CD4-positive, alpha-beta T cell treated with Interleukin-12 subunit alpha and Interleukin-12 subunit beta, for 1 hour (primary cell): Measurements from ENCODE around the gene PLTP.
"Not testable (repeated sequence)": the region's sequence is repeated elsewhere in the genome, so short reads cannot be mapped to it uniquely, and the experiment has no call there.

ENCODE experiments used
- DNase-seq: peaks from one replicate; pipeline ENCODE4 v3.0.0-alpha.2; 2020

The PLTP gene

GRCh38 chr20:45896641-45897161, 15.3 kb downstream of the PLTP start:
- no peak for DNase-seq

GRCh38 chr20:45894797-45895196, 17.2 kb downstream of the PLTP start:
- no peak for DNase-seq

DNA sequence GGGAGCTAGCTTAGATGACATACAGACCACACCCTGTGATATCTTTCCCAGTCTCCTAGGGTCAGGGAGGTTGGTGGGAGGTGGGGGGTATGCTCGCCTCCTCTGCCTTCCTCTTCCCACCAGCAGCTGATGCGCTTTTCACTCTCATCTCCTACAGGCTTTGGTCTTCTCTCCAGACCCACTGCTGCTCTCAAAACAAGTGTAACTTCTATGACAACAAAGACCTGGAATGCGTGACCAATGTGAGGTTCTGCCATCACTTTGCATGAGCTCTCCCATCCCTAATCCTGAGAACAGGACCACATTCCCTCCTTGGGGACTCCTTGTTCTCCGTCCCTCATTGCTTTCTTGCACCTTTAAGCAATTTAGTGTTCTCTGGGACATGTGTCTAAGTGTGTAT, 18.1 kb downstream of the PLTP start:
- DNase-seq, result no peak

DNA sequence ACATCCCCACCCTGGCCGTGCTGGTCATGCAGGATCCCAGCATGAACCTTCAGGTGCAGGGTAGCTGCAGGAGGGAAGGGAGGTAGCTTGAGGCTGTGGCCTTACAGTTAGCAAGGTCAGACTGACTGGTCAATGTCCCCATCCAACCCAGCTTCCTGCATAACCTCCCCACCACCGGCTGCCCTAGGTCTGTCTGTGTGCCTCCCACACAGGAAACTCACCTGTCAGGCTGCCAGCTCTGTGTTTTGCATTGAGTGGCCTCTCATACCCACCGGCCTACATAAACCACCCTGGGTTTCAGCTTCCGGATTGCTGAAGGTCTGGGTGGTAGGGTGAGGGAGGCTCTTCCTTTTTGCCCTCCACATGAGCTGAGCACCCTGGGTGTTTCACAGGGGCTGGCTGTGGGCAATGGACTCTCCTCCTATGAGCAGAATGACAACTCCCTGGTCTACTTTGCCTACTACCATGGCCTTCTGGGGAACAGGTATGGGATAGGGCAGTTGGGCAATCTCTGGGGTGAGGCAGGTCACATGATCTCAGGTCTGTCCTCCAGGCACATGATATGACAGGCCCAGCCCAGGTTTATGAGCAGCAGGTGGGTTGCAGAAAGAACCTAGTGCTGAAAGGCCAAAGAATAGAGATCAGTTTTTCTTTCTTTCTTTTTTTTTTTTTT, 19.0 kb downstream of the PLTP start:
- peak; percentile 28 for DNase-seq

DNA sequence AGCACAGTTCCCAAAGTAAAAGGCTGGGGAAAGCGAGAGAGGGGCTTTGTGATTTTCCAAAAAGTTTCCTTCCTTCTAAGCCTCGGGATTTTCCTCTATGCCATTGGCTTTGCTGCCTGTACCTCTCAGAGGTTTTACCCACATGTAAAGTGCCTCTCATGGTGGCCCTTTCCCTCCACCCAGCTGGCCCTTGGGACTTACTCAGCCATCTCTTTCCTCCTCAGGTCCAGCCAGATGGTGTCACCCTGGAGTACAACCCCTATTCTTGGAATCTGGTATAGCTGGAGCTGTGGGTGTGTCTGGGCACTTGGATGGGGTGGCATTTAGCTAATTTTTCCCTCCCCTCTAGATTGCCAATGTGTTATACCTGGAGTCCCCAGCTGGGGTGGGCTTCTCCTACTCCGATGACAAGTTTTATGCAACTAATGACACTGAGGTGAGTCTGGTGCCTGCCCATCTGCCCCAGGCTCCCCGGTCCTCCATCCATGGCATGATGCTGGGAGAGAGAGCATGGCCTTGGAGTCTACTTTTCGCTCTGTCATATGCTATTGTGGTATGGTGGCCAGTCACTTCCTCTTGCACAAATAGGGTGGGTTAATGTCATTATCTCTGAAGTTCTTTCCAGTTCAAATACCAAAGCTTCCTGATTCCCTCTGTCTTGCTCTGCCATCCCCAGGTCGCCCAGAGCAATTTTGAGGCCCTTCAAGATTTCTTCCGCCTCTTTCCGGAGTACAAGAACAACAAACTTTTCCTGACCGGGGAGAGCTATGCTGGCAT, 19.7 kb downstream of the PLTP start:
- no peak for DNase-seq

- DNase-seq, result peak; percentile 85
Observed at GRCh38 chr20:45890985-45891983, 20.7 kb downstream of the PLTP start, which contains the start of the genes CTSA and NEURL2. Gene CTSA (plus strand): TSS chr20:45891335. CDS start chr20:45891569, 234 bp downstream. Gene NEURL2 (minus strand): TSS chr20:45891208. CDS start chr20:45890991, 217 bp downstream.

DNA sequence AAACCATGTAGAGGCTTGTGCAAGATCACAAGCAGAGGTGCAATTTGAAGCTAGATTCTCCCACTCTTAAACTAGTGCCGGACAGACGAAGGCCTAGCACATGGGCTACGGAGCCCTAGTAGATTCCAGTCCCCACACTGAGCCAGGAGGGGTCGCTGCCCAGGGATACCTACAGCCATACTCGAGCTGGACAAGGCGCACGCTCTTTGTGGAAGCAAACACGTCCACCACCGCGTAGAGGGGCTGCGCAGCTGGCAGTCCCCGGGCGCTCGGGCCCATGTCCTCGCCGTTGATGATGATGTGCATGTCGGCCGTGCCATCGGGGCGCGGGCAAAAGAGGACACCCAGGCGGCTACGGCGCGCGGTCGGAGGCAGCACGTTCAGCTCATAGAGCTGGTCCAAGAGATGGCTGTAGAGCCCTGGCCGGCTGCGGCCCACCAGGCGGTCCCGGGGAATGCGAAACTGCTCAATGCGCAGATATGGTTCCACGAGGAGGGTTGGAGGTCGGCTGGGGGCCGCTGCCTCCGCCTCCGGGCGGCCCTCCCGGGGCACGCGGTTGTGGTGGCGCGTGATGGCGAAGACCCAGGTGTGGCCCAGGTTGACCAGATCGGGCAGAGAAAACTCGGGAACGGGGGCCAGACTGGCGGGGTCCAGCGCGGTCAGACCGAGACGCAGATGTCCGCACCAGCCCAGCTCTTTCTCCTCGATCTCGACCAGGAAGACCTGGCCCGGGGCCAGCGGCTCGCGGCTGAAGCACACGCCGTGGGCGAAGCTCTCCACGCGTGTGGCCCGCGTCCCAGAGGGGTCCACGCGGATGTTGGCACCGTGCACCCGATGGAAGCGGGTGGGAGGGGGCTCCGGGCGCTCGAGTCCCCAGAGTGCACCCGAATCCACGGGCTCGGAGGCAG, 21.6 kb downstream of the PLTP start:
- peak; percentile 52 for DNase-seq

GRCh38 chr20:45888681-45889080, 23.3 kb downstream of the PLTP start:
- DNase-seq, result no peak

- no peak for DNase-seq
Observed at GRCh38 chr20:45887346-45887715, 24.6 kb downstream of the PLTP start, which contains the start of gene SPATA25. Gene SPATA25 (minus strand): TSS chr20:45887622. CDS start chr20:45887590, 32 bp downstream.

- DNase-seq, result no peak
Observed at GRCh38 chr20:45886590-45887345, 25.2 kb downstream of the PLTP start.

- no peak for DNase-seq
Observed at GRCh38 chr20:45883100-45883469, 28.9 kb downstream of the PLTP start.

DNA sequence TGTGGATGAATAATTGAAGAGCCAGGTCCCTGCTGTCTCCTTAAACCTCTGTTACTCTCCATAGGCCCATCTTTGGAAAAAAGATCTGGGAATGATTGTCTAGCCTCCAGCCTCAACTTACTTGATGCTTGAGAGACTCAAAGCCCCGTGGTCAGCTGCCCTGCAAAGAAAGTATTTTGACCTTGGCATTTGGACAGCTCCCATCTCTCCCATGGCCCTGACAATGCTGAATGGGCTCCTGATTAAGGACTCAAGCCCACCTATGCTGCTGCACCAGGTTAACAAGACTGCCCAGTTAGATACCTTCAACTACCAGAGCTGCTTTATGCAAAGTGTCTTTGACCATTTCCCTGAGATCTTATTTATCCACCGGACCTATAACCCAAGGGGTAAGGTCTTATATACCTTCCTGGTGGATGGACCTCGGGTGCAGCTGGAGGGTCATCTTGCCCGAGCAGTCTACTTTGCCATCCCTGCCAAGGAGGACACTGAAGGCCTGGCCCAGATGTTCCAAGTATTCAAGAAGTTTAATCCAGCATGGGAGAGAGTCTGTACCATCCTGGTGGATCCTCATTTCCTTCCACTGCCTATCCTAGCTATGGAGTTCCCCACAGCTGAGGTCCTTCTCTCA, 29.4 kb downstream of the PLTP start:
- DNase-seq, result no peak

GRCh38 chr20:45880988-45881788, 30.8 kb downstream of the PLTP start, which contains the start of gene ZSWIM1:
Gene ZSWIM1 (plus strand): TSS chr20:45881227. CDS start chr20:45882593, 1,366 bp downstream.
- DNase-seq, result peak; percentile 99

GRCh38 chr20:45878076-45878761, 33.7 kb downstream of the PLTP start:
- DNase-seq, result no peak

DNA sequence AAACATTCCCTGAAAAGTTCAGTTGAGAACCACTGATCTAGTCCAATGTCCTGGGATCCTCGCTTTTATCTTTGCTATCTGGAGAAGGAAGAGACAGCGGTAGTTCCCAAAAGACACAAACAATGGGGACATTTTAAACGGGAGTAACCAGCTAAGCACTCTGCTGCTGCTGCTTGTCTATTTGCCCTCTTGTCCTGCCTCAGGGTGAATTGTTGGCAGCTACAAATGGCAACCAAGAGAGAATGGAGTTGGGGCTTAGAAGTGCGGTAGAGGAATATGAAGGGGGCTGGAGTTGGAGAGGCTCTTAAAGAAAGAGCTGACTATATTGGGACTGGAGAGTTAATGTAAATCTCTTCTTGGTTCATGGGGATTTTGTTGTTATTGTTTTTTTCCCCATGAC, 37.4 kb downstream of the PLTP start:
- no peak for DNase-seq

- not testable (repeated sequence) for DNase-seq
Observed at GRCh38 chr20:45874104-45874481, 37.9 kb downstream of the PLTP start.

- DNase-seq, result no peak
Observed at GRCh38 chr20:45873409-45874103, 38.4 kb downstream of the PLTP start.

- no peak for DNase-seq
Observed at GRCh38 chr20:45872626-45873025, 39.3 kb downstream of the PLTP start.
